Endothelial cell (in vitro differentiated cells): ENCODE results near the gene SORCS2. TPM values are rescaled to one million over a fixed set of nuclear protein-coding genes. Genes with fewer than 3 reads are reported as not detected.

Experiments used
- DNase-seq: peaks from one replicate; pipeline ENCODE4 v3.0.0; 2021; ENCODE audit warnings: low spot score
- H3K27ac Mint-ChIP-seq: one replicate; pipeline ENCODE4 v1.8.0; 2021; ENCODE audit warnings: mixed read lengths, inconsistent platforms; ENCODE audit not compliant: unreplicated experiment
- H3K27me3 Mint-ChIP-seq: one replicate; pipeline ENCODE4 v1.8.0; 2021; ENCODE audit warnings: mild to moderate bottlenecking, moderate library complexity, mixed read lengths, inconsistent platforms; ENCODE audit not compliant: unreplicated experiment
- H3K36me3 Mint-ChIP-seq: one replicate; pipeline ENCODE4 v1.8.0; 2021; ENCODE audit warnings: mild to moderate bottlenecking, low read depth, mixed read lengths, inconsistent platforms; ENCODE audit not compliant: unreplicated experiment
- H3K4me1 Mint-ChIP-seq: one replicate; pipeline ENCODE4 v1.8.0; 2021; ENCODE audit warnings: mild to moderate bottlenecking, mixed read lengths, inconsistent platforms; ENCODE audit not compliant: unreplicated experiment
- H3K4me3 Mint-ChIP-seq: one replicate; pipeline ENCODE4 v1.8.0; 2021; ENCODE audit warnings: mild to moderate bottlenecking, mixed read lengths, inconsistent platforms; ENCODE audit not compliant: unreplicated experiment
- H3K9me3 Mint-ChIP-seq: one replicate; pipeline ENCODE4 v1.8.0; 2021; ENCODE audit warnings: mixed read lengths, inconsistent platforms; ENCODE audit not compliant: unreplicated experiment
- CTCF ChIP-seq: fragments of 200-600 bp; sonication (generic); IDR thresholded peaks from one replicate; pipeline ENCODE4 v1.5.0; 2021; ENCODE audit warnings: antibody characterized with exemption; ENCODE audit not compliant: unreplicated experiment
- total RNA-seq: library from RNA; stranded (reverse); fragmentation: NEBNext Ultra II Directional; extraction: Animal tissue kit (Norgen Biotek cat#: 25700); gene quantifications from one replicate; pipeline ENCODE4 v1.2.1, GENCODE V29; 2021; ENCODE audit not compliant: unreplicated experiment

The SORCS2 gene
- total RNA-seq, 1 donor from 2014 or later = 1.3 TPM

- Mint-ChIP-seq H3K9me3 (no peaks in the 10 kb centered on the region), H3K27me3 (peaks cover 18% of the 10 kb centered on the region)
- DNase-seq = no peak
These were observed 45.5 kb downstream of the SORCS2 start for GRCh38 chr4:7237873-7238272.

DNA sequence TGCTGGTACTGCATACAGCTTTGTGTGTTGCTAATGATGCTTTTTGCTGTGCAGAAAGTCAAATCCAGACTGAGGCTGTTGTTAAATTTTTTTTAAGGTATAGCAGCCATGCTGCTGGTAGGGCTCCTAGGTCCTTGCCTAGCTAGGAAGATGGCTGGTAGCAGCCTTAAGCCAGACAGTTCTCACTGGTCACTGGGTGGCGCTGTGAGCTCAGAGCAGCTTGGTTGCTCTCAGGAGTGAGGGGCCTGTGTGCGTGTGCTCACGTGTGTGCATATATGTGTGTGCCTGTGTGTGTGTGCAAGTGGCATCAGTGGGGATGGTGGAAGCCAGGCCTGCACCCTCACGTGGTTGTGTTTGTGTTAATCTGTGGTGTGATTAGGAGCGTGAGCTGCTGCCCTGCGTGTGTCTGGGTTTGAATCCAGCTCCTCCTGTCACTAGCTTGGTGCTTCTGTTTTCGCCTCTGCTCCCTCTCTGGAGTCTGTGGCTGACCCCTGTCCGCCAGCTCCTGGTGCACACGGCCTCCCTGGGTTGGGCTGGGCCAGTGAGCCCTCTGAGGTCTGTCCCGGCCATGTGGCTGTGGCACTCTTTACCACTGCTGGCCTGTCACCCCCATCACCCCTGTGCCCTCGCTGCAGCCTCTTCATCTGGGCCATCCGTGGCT, 46.1 kb downstream of the SORCS2 start:
- DNase-seq = no peak
- no peak for TF ChIP-seq CTCF
- no peak overlapping the region for H3K27ac Mint-ChIP-seq

More at GRCh38 chr4:7237873-7238272, 45.5 kb downstream of the SORCS2 start:
- no peaks in the 10 kb centered on the region for H3K4me1 Mint-ChIP-seq
- no peak for TF ChIP-seq CTCF
- no peaks in the 10 kb centered on the region for H3K36me3 Mint-ChIP-seq
- peak overlapping the region; percentile 62 for H3K4me3 Mint-ChIP-seq
- no peak overlapping the region for H3K27ac Mint-ChIP-seq

GRCh38 chr4:7239101-7239820, 46.9 kb downstream of the SORCS2 start:
- H3K27me3 Mint-ChIP-seq = peaks cover 17% of the 10 kb centered on the region
- TF ChIP-seq CTCF = no peak
- H3K27ac Mint-ChIP-seq = no peak overlapping the region
- H3K4me3 Mint-ChIP-seq = no peak overlapping the region
- H3K4me1 Mint-ChIP-seq = no peaks in the 10 kb centered on the region
- H3K36me3 Mint-ChIP-seq = no peaks in the 10 kb centered on the region
- DNase-seq = no peak
- H3K9me3 Mint-ChIP-seq = no peaks in the 10 kb centered on the region

More for the DNA sequence above, 46.1 kb downstream of the SORCS2 start:
- Mint-ChIP-seq H3K27me3 (peaks cover 20% of the 10 kb centered on the region), H3K4me3 (no peak overlapping the region), H3K4me1 (no peaks in the 10 kb centered on the region), H3K36me3 (no peaks in the 10 kb centered on the region), H3K9me3 (no peaks in the 10 kb centered on the region)

GRCh38 chr4:7239844-7240243, 47.5 kb downstream of the SORCS2 start:
- Mint-ChIP-seq H3K36me3 (no peaks in the 10 kb centered on the region), H3K9me3 (no peaks in the 10 kb centered on the region), H3K27me3 (peaks cover 15% of the 10 kb centered on the region), H3K27ac (no peak overlapping the region), H3K4me1 (no peaks in the 10 kb centered on the region), H3K4me3 (no peak overlapping the region)
- TF ChIP-seq CTCF = no peak
- DNase-seq = no peak

GRCh38 chr4:7240306-7240705, 48.0 kb downstream of the SORCS2 start:
- Mint-ChIP-seq H3K27ac (no peak overlapping the region), H3K9me3 (no peaks in the 10 kb centered on the region), H3K36me3 (no peaks in the 10 kb centered on the region), H3K27me3 (peaks cover 11% of the 10 kb centered on the region), H3K4me3 (no peak overlapping the region), H3K4me1 (no peaks in the 10 kb centered on the region)
- DNase-seq = no peak
- no peak for TF ChIP-seq CTCF
